GM21786 (cell line): ENCODE results near the gene PRRC2C.
A peak's percentile ranks its signal among the peaks of the same experiment; 100 is the strongest.
"Not testable (repeated sequence)": the region's sequence is repeated elsewhere in the genome, so short reads cannot be mapped to it uniquely, and the experiment has no call there.

Experiments
- ATAC-seq: cut with Tn5 transposase; IDR thresholded peaks from one replicate; pipeline ENCODE4 v1.9.1; 2021; ENCODE audit not compliant: unreplicated experiment

The PRRC2C gene

DNA sequence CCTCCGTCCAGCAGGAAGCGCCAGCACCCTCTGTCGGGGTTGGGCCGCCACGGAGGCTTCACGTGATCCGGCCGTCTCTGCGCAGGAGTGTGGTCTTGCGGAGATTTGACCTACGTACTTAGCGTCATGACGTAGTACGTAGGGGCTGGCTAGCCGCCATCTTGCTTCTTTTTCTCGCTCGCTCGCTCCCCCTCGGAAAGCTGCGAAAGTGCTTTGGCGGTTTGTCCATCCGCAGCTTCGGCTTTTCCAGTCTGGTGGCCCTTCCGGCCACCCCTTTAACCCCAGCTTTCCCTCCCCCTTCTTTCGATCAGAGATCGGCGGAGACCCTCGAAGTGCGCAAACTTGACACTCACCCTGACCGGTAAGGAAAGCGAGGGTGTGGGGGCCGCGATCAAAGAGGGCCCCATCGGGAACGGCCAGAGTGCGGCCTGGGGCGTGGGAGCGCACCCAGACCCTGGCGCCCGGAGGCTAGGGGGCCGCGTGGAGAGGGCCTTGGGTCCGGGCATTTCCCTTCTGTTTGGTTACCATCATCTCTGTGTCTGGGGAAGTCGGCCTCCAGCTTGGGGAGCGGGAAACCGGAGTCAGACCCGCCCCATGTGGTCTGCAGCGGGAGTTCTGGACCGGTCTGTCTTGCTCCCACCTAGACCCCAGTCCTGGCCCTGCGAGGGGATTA lies at the start of gene PRRC2C:
PRRC2C (plus strand) TSS at position 156 of the 673 bp plus-strand sequence. CDS start 26,559 bp downstream, outside the sequence.
- peak; percentile 97 for ATAC-seq

- no peak for ATAC-seq
These were observed 46.9 kb upstream of the PRRC2C start for GRCh38 chr1:171438441-171438840.

DNA sequence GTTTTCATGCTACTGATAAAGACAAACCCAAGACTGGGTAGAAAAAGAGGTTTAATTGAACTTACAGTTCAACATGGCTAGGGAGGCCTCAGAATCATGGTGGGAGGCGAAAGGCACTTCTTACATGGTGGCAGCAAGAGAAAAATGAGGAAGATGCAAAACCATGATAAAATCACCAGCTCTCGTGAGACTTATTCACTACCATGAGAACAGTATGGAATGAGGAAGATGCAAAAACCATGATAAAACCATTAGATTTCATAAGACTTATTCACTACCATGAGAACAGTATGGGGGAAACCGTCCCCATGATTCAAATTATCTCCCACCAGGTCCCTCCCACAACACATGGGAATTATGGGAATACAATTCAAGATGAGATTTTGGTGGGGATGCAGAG lies 45.1 kb upstream of the PRRC2C start:
- not testable (repeated sequence) for ATAC-seq

DNA sequence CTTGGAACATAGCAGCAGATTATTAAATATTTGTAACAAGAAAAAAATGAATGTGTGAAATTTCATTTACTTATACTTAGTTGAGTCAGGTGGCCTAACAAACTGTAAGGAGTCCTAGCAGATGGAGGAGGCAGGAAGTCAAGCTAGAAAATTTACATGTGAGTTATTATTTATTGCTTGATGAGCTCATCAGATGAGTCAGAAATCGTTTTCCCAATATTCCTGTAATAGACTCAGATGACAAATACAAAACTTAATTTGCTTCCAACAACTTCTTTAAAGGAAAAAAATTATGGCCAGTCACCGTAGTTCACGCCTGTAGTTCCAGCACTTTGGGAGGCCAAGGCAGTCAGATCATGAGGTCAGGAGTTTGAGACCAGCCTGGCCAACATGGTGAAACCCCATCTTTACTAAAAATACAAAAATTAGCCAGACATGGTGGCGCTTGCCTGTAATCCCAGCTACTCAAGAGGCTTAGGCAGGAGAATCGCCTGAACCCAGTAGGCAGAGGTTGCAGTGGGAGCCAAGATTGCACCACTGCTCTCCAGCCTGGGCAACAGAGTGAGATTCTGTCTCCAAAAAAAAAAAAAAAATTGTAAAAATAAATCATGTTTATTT lies 43.9 kb upstream of the PRRC2C start:
- ATAC-seq: not testable (repeated sequence)

DNA sequence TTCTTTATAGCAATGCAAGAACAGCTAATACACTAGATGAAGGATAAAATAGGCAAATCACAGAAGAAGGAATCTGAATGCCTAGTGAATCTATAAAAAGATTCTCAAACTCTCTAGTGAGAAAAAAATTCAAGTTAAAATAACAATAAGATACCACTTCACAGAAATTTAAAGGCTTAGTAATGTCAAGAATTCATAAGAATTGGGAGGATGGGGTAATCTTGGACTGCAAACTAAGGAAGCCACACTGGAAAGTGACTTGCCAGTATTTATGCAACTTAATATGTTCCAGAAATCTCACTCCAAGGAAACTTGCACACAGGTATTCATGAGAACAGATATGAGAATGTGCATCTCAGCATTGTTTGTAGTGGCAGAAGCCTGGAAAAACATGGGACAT lies 38.9 kb upstream of the PRRC2C start:
- no peak for ATAC-seq

GRCh38 chr1:171455967-171456366 lies 29.4 kb upstream of the PRRC2C start:
- no peak for ATAC-seq

DNA sequence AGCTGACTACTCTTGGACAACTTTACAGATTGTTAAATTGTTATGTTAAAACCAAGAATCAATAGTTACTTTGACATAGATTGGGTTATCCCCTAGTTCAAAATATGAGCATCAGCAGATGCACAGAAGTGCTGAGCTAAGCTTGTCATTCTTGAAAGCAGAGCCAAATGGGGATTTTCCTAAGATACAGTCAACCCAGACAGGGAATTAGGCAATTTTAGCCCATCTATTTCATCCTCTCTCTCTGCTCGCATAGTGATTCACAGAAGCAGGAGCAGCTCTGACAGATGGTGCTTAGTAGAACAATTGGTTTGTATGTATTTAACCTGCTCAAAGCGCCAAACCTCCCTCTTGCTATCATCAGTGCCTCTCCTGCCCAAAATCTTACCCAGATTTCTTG lies 27.9 kb upstream of the PRRC2C start:
- ATAC-seq: no peak

GRCh38 chr1:171460018-171460620 lies 25.2 kb upstream of the PRRC2C start:
- no peak for ATAC-seq

DNA sequence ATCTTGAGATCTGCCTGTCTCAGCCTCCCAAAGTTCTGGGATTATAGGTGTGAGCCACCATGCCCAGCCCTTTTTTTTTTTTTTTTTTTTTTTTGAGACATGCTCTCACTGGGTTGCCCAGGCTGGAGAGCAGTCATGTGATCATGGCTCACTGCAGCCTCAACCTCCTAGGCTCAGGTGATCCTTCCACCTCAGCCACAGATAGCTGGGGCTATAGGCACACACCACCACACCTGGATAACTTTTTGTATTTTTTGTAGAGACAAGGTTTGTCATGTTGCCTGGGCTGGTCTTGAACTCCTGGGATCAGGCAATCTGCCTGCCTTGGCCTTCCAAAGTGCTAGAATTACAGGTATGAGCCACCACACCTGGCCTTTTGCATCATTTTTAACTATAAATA lies 17.7 kb upstream of the PRRC2C start:
- ATAC-seq: no peak

GRCh38 chr1:171468120-171468750 lies 17.1 kb upstream of the PRRC2C start:
- peak; percentile 76 for ATAC-seq

DNA sequence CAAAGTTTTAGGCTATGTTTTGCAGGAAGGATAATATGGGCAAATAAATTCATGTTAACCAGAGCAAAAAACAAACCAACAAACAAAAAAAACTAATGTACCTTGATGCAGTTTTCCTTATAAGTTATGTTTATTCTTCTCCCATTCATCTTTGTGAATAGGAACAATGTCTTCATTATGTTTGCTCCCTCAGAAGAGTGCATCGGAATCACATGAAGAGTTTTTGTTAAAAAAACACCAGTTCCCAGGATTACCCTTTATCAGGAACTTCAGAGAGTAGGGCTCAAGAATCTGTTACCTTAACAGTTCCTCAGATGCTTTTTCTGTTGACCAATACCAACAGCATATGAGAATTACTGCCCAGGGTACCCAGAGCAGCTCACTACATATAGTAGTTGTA lies 14.6 kb upstream of the PRRC2C start:
- ATAC-seq: no peak

- ATAC-seq: peak; percentile 44
These were observed 13.1 kb upstream of the PRRC2C start for GRCh38 chr1:171472183-171472647.

GRCh38 chr1:171476829-171477228 lies 8.5 kb upstream of the PRRC2C start:
- ATAC-seq: no peak

GRCh38 chr1:171477804-171478203 lies 7.5 kb upstream of the PRRC2C start:
- ATAC-seq: no peak

- ATAC-seq: no peak
These were observed 5.3 kb upstream of the PRRC2C start for GRCh38 chr1:171480035-171480434.

DNA sequence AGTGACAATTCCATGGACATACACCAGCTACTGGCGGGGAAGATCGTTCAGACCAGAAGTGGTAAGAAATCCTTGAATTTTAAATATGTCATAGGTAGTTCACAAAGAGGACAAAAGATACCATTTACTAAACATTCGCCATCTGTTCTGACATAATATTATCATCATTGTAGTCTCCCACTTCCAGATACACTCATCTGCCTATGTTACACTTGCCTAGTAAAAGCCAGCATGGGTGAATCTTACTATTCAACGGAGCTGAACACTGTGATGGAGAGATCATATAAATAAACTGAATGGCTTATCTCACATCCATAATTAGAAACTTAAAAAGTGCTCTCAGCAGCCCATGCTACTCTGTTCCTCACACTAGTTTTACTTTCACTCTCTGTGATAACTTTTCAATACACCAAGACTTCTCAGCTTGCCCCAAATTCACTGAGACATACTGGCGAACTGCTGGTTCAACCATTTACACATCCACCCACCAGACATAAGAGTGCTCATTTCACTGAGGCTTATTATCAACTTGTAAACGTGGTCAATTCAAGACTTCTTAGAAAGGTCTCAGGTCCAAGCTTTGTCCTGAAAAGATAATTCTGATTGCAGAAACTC lies 463 bp upstream of the PRRC2C start:
- ATAC-seq: peak; percentile 55

- ATAC-seq: peak; percentile 33
These were observed 754 bp downstream of the PRRC2C start for GRCh38 chr1:171486048-171486519.

DNA sequence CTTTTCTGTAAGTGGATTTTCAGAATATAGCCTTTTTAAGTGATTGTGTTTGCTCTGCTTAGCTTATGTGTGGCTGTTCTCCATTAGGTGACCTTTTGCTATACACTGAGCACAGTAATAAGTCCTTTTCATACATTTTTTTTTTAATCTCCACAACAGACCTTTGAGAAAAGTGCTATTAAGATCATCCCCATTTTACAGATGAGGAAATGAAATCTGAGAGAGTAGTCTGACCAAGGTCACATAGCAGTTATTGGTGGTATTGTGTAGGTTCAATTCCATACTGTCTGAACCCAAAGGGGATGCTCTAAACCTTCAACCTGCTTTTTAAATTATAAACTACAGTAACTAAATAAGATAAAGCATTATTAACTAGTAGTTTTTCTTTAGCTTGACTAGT lies 1.7 kb downstream of the PRRC2C start:
- no peak for ATAC-seq

GRCh38 chr1:171488190-171488929 lies 3.0 kb downstream of the PRRC2C start:
- no peak for ATAC-seq

DNA sequence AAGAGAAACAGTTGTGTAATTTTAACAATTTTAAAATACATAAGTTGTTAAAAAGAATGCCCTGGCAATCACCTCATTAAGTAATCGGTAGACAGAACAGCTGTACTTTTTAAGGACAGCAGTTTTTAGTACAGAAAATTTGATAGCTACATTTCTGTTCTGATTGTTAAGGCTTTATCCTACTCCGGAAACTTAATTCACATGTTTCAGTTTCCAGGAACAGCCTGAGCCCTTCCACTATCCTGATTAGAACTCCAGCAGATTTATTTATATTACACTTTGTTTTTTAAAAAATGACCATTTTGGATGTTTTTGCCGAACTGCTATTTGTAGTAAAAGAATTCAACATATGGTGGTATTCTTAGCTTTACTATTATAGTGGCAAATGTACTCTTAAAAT lies 8.7 kb downstream of the PRRC2C start:
- ATAC-seq: no peak

GRCh38 chr1:171495444-171495843 lies 10.1 kb downstream of the PRRC2C start:
- ATAC-seq: no peak
